Gastrocnemius medialis (tissue), 4 donors: ENCODE data around the gene CLEC4E. TPM values are rescaled to one million over a fixed set of nuclear protein-coding genes. Genes with fewer than 3 reads are reported as not detected.

Source experiments
- ATAC-seq, 2 donors: fragments of 150-250 bp; one replicate each; pipeline ENCODE4 v1.9.1; 2016
- DNase-seq, 2 donors: peaks; one replicate each; pipeline ENCODE4 v3.0.0-alpha.2; 2019
- H3K27ac ChIP-seq, 4 donors: fragments of 200-600 bp; sonication (generic); 1 replicate in 1 of 4; 2 replicates in 3 of 4; pipeline ENCODE4 v1.5.1; 2016 to 2018; ENCODE audit warnings: mild to moderate bottlenecking in 2 of 4, moderate library complexity in 1 of 4
- H3K27me3 ChIP-seq, 3 donors: fragments of 200-600 bp; sonication (generic) in 2 of 3; 1 replicate in 1 of 3; 2 replicates in 2 of 3; pipeline versions ENCODE4 v1.5.1 to v1.6.0; 2016 to 2019; ENCODE audit warnings: mild to moderate bottlenecking in 1 of 3, moderate library complexity in 1 of 3
- H3K36me3 ChIP-seq, 2 donors: fragments of 200-600 bp; sonication (generic) in 1 of 2; one replicate each; pipeline ENCODE4 v1.5.1; 2017 to 2018
- H3K4me1 ChIP-seq, 2 donors: fragments of 200-600 bp; sonication (generic) in 1 of 2; one replicate each; pipeline ENCODE4 v1.5.1; 2016 to 2017; ENCODE audit warnings: mild to moderate bottlenecking in 2 of 2
- H3K4me3 ChIP-seq, 4 donors: fragments of 200-600 bp; sonication (generic) in 3 of 4; 1 replicate in 1 of 4; 2 replicates in 3 of 4; pipeline ENCODE4 v1.5.1; 2016 to 2019; ENCODE audit warnings: mild to moderate bottlenecking in 2 of 4
- H3K9me3 ChIP-seq, 3 donors: fragments of 200-600 bp; sonication (generic) in 2 of 3; 1 replicate in 1 of 3; 2 replicates in 2 of 3; pipeline ENCODE4 v1.5.1; 2016 to 2019
- CTCF ChIP-seq, 5 experiments: fragments of 450-650 bp in 3 of 5; fragments of 200-600 bp in 2 of 5; sonication (generic) in 2 of 5; IDR thresholded peaks in 4 of 5; conservative IDR thresholded peaks in 1 of 5; 1 replicate in 4 of 5; 2 replicates in 1 of 5; pipeline ENCODE4 v1.5.1; 2016 to 2019; ENCODE audit warnings: antibody characterized with exemption in 5 of 5, mild to moderate bottlenecking in 3 of 5, moderate library complexity in 3 of 5
- POLR2A ChIP-seq, 2 donors: fragments of 450-650 bp; IDR thresholded peaks; one replicate each; pipeline ENCODE4 v1.6.1; 2017; ENCODE audit warnings: antibody characterized with exemption in 2 of 2, mild to moderate bottlenecking in 2 of 2, moderate library complexity in 2 of 2
- in situ Hi-C, 4 donors: fragments of 200-750 bp; cut with MboI; loops; one replicate each; pipeline versions ENCODE4 v1.15.0 to v1.8.0; 2017; ENCODE audit warnings: low sequenced_read_pairs in 4 of 4
- intact Hi-C: fragments of 100-400 bp; cut with DNase I; formaldehyde crosslinking; loops from one replicate; pipeline ENCODE4 v1.15.1; 2023; ENCODE audit warnings: low total_unique reads
- total RNA-seq, 4 donors: library from RNA; depleted of rRNA; stranded (reverse); fragments of >200 nt; gene quantifications; one replicate each; pipeline versions ENCODE4 v1.1.0 to v1.2.3, GENCODE V29; 2016

CLEC4E gene
- total RNA-seq, 4 donors from 2014 or later: 0.35 to 0.58 TPM; not detected in 2

DNA sequence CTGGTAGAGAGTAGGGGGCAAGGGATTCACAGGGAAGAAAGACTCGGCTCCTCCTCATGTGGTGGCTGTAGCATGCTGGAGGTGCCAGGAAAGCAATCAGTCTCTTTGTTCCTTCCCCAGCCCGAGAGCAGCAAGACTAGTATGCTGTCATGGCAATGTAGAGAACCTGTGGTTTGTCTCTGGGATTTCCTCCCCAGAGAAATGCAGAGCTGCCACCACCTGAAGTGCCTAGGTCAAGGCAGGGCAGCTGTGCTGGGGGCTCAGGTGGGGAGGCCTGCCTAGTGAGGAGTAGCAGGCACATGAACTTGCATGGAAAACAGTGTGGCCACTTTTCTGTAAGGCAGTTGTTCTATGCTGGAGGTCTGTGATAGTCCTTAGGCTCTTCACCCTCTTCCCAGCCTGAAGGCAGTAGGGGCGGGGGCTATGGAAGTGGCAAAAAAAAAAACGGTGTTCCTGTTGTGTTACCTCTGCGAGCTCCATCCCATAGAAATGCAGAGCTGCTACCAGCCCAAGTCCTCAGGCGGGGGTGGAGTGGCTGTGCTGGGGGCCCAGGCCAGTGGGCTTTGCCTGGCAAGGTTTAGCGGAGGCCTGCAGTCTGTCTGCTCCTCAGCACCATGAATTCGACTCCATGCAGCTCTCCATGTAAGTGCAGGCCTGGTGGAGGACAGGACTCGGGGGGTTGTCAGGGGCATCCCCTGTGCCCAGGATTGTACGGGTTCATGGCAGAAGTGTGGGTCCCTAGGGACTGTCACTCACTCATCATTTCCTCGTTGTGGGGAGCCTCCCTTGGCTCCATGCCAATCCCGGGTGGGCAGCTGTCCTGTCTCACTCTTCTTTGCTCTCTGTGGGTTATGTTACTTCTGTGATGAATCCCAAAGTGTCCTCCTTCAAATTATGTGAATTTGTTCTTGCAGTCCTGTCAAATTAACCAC is 31.5 kb downstream of the CLEC4E start:
- no peaks in the 10 kb centered on the region for H3K36me3 ChIP-seq
- in situ Hi-C loops (no loop called here), intact Hi-C loops (no loop called here)
- H3K27me3 ChIP-seq: no peaks in the 10 kb centered on the region
- H3K4me3 ChIP-seq: no peak overlapping the region
- no peaks in the 10 kb centered on the region for H3K9me3 ChIP-seq
- H3K4me1 ChIP-seq: no peaks in the 10 kb centered on the region
- TF ChIP-seq POLR2A (IDR thresholded peaks at IDR 0.05): no peak
- H3K27ac ChIP-seq: no peak overlapping the region
- DNase-seq: no peak
- no peak for ATAC-seq

DNA sequence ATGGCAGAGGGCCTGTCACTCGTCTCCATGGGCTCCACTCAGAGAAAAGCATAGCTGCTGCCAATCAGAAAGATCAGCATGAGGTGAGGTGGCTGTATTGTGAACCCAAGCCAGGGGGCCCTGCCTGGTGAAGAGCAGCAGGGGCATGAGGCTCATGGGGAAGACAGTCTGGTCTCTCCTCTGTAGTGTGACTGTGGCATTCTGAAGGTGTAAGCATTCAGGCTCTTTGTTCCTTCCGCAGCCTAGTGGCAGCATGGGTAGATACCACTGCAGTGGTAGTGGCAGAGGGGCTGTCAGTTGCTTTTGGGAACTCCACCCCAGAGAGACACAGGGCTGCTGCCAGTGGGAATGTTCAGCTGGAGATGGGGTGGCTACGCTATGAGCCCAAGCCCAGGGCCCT is 32.5 kb downstream of the CLEC4E start:
- no peaks in the 10 kb centered on the region for H3K4me1 ChIP-seq
- in situ Hi-C loops (no loop called here), intact Hi-C loops (no loop called here)
- H3K36me3 ChIP-seq: no peaks in the 10 kb centered on the region
- H3K27me3 ChIP-seq: no peaks in the 10 kb centered on the region
- TF ChIP-seq POLR2A (IDR thresholded peaks at IDR 0.05): no peak
- no peak for TF ChIP-seq CTCF (IDR thresholded peaks at IDR 0.05 in 4 of 5, conservative IDR thresholded peaks at IDR 0.05 in 1 of 5)
- no peaks in the 10 kb centered on the region for H3K9me3 ChIP-seq
- no peak overlapping the region for H3K27ac ChIP-seq
- DNase-seq: no peak
- no peak overlapping the region for H3K4me3 ChIP-seq
- no peak for ATAC-seq

DNA sequence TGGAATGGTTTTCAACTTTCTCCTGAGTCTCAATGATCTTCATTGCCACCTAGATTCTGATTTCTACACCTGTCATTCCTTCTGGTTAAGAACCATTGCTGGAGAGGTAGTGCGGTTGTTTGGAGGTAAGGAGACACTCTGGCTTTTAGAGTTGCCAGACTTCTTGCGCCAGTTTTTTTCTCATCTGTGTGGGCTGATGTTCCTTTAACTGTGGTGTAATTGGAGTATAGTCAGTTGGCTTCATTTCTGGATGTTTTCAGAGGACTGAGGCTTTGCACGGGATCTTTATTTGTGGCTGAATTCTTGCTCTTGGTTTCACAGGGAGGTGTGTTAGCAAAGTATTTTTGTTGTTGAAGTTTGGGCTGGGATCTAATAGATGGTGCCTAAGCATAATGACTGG is 33.1 kb downstream of the CLEC4E start:
- TF ChIP-seq CTCF (IDR thresholded peaks at IDR 0.05 in 4 of 5, conservative IDR thresholded peaks at IDR 0.05 in 1 of 5) (no peak), POLR2A (IDR thresholded peaks at IDR 0.05) (no peak)
- no peak overlapping the region for H3K27ac ChIP-seq
- ATAC-seq (no peak), DNase-seq (no peak)
- no peaks in the 10 kb centered on the region for H3K27me3 ChIP-seq
- no peaks in the 10 kb centered on the region for H3K36me3 ChIP-seq
- intact Hi-C loops (no loop called here), in situ Hi-C loops (no loop called here)
- no peaks in the 10 kb centered on the region for H3K9me3 ChIP-seq
- H3K4me3 ChIP-seq: no peak overlapping the region
- no peaks in the 10 kb centered on the region for H3K4me1 ChIP-seq

DNA sequence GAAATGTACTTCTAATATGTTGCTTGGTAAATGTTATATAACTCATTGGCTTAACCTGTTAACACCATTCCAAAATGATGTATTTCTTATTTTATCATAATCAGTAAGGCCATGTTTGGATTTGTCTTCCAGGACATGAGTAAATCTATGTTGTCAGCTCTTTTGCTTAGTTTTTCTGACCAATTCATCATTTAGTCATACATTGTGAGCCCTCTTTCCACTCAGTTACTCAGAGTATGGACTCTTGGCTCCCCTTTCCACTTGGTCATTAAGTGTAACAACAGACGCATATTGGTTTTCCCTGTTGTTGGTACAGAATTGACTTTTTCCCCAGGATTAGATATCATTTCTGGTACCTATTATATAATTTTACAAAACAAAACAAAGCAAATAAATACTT is 36.4 kb downstream of the CLEC4E start:
- no peak for TF ChIP-seq POLR2A (IDR thresholded peaks at IDR 0.05)
- no peak for TF ChIP-seq CTCF (IDR thresholded peaks at IDR 0.05 in 4 of 5, conservative IDR thresholded peaks at IDR 0.05 in 1 of 5)
- DNase-seq (no peak), ATAC-seq (no peak)
- no peak overlapping the region for H3K4me3 ChIP-seq
- no peaks in the 10 kb centered on the region for H3K4me1 ChIP-seq
- no peak overlapping the region for H3K27ac ChIP-seq
- intact Hi-C loops: no loop called here
- in situ Hi-C loops: no loop called here
- H3K27me3 ChIP-seq: no peaks in the 10 kb centered on the region
- no peaks in the 10 kb centered on the region for H3K9me3 ChIP-seq
- H3K36me3 ChIP-seq: no peaks in the 10 kb centered on the region

- ATAC-seq (no peak), DNase-seq (no peak)
- in situ Hi-C loops (no loop called here), intact Hi-C loops (no loop called here)
- Histone ChIP-seq H3K9me3 (no peaks in the 10 kb centered on the region), H3K36me3 (no peaks in the 10 kb centered on the region), H3K4me1 (no peaks in the 10 kb centered on the region), H3K4me3 (no peak overlapping the region), H3K27me3 (no peaks in the 10 kb centered on the region), H3K27ac (no peak overlapping the region)
- TF ChIP-seq CTCF (IDR thresholded peaks at IDR 0.05 in 4 of 5, conservative IDR thresholded peaks at IDR 0.05 in 1 of 5) (no peak), POLR2A (IDR thresholded peaks at IDR 0.05) (no peak)
These were observed 39.0 kb downstream of the CLEC4E start for GRCh38 chr12:8501720-8502119.
